ENCODE data around the gene FRMD8. TPM values are rescaled to one million over a fixed set of nuclear protein-coding genes. Genes with fewer than 3 reads are reported as not detected.

FRMD8 gene
- total RNA-seq, 2 donors from 2014 or later, result 20.0 to 46.8 TPM

DNA sequence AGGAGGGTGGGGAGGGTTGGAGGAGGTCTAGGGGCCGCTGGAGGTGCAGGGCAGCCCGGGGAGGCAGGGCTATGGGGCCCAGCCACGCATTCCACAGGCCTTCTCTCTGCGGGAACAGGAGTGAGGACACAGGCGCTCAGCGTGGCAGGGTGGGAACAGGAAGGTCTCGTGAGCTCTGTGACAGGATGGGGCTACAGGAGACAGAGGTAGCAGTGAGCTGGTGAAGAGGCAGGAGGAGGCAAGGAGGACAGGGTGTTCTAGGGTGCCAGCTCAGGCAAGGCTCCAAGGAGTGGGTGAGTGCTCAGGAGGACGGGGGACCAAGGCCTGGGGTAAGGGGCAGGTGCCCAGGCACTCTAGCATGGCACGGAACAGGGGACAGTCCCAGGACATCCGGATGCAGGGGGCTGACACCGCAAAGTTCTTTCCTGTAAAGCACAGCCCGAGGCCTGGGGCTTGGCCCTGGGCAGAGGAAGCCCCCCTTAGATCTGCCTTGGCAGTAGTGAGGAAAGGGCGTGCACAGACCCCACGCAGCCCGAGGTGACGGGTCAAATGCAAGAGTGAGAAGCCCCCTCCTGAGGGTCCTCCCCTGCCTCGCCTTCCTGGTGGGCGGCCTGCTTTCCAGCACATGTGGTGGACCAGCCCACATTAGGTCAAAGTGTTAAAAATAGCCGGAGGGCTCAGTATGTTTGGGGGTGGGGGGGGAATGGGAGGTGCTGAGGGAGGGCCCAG lies 31.4 kb downstream of the FRMD8 start:
- DNase-seq (peak; percentile 33 to 59 (median 51)), ATAC-seq (no peak)
- Histone ChIP-seq H3K9me3 (no peaks in the 10 kb centered on the region), H3K27me3 (no peaks in the 10 kb centered on the region), H3K4me3 (no peak overlapping the region), H3K36me3 (replicated peaks in 1 of 2; ENCODE audit: insufficient read depth in 1 of 2, low read depth in 2 of 2) (no peaks in the 10 kb centered on the region), H3K27ac (peak overlapping the region; percentile 98 to 100 (median 100)), H3K4me1 (peaks cover 60% of the 10 kb centered on the region)
- TF ChIP-seq, protein P1, sequence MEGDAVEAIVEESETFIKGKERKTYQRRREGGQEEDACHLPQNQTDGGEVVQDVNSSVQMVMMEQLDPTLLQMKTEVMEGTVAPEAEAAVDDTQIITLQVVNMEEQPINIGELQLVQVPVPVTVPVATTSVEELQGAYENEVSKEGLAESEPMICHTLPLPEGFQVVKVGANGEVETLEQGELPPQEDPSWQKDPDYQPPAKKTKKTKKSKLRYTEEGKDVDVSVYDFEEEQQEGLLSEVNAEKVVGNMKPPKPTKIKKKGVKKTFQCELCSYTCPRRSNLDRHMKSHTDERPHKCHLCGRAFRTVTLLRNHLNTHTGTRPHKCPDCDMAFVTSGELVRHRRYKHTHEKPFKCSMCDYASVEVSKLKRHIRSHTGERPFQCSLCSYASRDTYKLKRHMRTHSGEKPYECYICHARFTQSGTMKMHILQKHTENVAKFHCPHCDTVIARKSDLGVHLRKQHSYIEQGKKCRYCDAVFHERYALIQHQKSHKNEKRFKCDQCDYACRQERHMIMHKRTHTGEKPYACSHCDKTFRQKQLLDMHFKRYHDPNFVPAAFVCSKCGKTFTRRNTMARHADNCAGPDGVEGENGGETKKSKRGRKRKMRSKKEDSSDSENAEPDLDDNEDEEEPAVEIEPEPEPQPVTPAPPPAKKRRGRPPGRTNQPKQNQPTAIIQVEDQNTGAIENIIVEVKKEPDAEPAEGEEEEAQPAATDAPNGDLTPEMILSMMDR (IDR thresholded peaks at IDR 0.05), result no peak
- no peak for TF ChIP-seq POLR2A (IDR thresholded peaks at IDR 0.05)
- 28 to 33% methylated on average over 9 to 17 of the region's 19 CpGs for WGBS, 2 donors
- intact Hi-C loops (cut with DNase I), result loop anchor here (10.0 kb wide), 2 partner anchors 47 to 97 kb away; no protein-coding TSS in a partner anchor

DNA sequence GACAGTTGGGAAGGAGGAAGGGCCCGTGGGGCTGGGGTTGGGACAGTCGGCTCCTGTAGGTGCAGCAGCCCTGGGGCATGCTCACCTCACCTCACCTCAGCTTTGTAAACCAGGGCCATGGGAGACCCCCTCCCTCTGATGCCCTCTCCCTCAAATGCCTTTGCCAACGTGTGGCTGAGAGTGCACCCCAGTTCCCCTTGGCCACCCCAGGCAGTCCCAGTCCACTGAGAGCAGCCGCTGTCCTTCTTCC lies 31.9 kb downstream of the FRMD8 start:
- Histone ChIP-seq H3K27me3 (no peaks in the 10 kb centered on the region), H3K36me3 (replicated peaks in 1 of 2; ENCODE audit: insufficient read depth in 1 of 2, low read depth in 2 of 2) (no peaks in the 10 kb centered on the region), H3K27ac (peak overlapping the region; percentile 98 to 100 (median 100)), H3K4me3 (no peak overlapping the region), H3K9me3 (no peaks in the 10 kb centered on the region), H3K4me1 (peaks cover 57% of the 10 kb centered on the region)
- 5 to 6% methylated on average over 4 of the region's 4 CpGs for WGBS, 2 donors
- ATAC-seq (no peak), DNase-seq (no peak)
- intact Hi-C loops (cut with DNase I), result loop anchor here (10.0 kb wide), 2 partner anchors 46 to 96 kb away; no protein-coding TSS in a partner anchor
- TF ChIP-seq, protein P1 (IDR thresholded peaks at IDR 0.05), result no peak
- TF ChIP-seq POLR2A (IDR thresholded peaks at IDR 0.05), result no peak

DNA sequence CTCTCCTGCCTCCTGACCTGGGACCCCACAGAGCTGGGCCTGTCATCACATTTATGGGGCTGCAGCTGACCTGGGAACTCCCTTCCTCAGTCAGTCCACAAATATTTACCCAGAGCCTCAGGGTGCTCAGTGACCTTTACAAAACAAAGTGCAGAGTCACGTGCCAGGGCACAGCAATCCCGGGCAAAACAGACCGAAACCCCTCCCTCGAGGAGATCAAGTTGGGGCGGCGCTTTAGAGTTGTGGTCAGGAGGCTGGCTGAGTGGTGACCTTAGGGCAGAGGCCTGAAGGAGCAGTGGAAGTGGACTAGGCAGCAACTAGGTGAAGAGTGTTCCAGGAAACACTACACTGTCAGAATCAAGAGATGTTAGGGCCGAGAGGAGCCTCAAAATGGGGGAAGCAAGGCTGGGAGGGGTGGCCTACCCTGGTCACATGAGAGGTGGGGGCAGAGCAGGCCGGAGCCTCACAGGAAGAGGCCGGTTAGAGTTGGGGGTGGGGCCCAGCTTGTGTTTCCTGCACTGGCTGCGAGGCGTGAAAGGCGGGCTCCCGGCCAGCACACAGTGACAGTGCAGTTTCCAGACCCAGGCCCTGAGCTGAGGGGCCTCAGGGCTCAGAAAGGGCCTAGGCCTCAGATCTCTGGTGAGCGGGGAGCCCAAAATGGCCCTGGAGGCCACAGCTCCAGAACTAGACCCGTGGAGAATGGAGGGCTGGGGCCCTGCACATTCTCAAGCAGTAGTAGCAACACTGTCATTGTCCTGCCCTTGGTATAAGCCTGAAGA lies 32.4 kb downstream of the FRMD8 start:
- intact Hi-C loops (cut with DNase I), result loop anchor here (10.0 kb wide), 2 partner anchors 46 to 96 kb away; no protein-coding TSS in a partner anchor
- peaks cover 57% of the 10 kb centered on the region for H3K4me1 ChIP-seq
- peak overlapping the region; percentile 98 to 100 (median 100) for H3K27ac ChIP-seq
- no peaks in the 10 kb centered on the region for H3K9me3 ChIP-seq
- no peak overlapping the region for H3K4me3 ChIP-seq
- TF ChIP-seq POLR2A (IDR thresholded peaks at IDR 0.05), result no peak
- TF ChIP-seq, protein P1 (IDR thresholded peaks at IDR 0.05), result no peak
- WGBS, 2 donors, result 2 to 4% methylated on average over 13 to 15 of the region's 15 CpGs
- H3K36me3 ChIP-seq (replicated peaks in 1 of 2; ENCODE audit: insufficient read depth in 1 of 2, low read depth in 2 of 2), result no peaks in the 10 kb centered on the region
- peak; percentile 47 for ATAC-seq
- peak; percentile 95 to 98 (median 98) for DNase-seq
- no peaks in the 10 kb centered on the region for H3K27me3 ChIP-seq

DNA sequence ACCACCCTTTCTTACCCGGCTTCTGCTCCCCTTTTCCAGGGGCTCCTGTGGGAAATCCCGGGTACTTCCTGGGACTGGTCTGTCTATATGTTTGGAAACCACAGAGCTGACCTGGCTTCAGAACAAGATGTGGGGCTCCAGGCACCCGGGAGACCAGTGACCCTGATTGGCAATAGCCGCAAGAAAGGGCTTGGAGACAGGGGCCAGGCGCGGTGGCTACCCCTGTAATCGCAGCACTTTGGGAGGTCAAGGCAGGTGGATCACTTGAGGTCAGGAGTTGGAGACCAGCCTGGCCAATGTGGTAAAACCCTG lies 33.0 kb downstream of the FRMD8 start:
- Histone ChIP-seq H3K4me1 (peaks cover 57% of the 10 kb centered on the region), H3K27ac (peak overlapping the region; percentile 98 to 100 (median 100)), H3K36me3 (replicated peaks in 1 of 2; ENCODE audit: insufficient read depth in 1 of 2, low read depth in 2 of 2) (no peaks in the 10 kb centered on the region), H3K9me3 (no peaks in the 10 kb centered on the region), H3K4me3 (no peak overlapping the region), H3K27me3 (no peaks in the 10 kb centered on the region)
- no peak for ATAC-seq
- TF ChIP-seq, protein P1 (IDR thresholded peaks at IDR 0.05), result no peak
- TF ChIP-seq POLR2A (IDR thresholded peaks at IDR 0.05), result no peak
- DNase-seq, result peak in 1 of 4 donors; percentile 30
- intact Hi-C loops (cut with DNase I), result loop anchor here (10.0 kb wide), 2 partner anchors 45 to 95 kb away; no protein-coding TSS in a partner anchor
- 23 to 25% methylated on average over 6 to 7 of the region's 7 CpGs for WGBS, 2 donors

All from body of pancreas (tissue), 4 donors.